Measurements from ENCODE around the gene TMUB1.

- TF ChIP-seq CTCF (IDR thresholded peaks at IDR 0.05): no peak
- TF ChIP-seq POLR2AphosphoS5 (IDR thresholded peaks at IDR 0.05; ENCODE audit: insufficient read depth in 1 of 2, low read depth in 1 of 2): no peak
- TF ChIP-seq POLR2A (IDR thresholded peaks at IDR 0.05): no peak
Measured at GRCh38 chr7:151095123-151095797, 12.0 kb upstream of the TMUB1 start.
